IMR-90 (cell line): ENCODE results near the gene HDAC10. TPM values are rescaled to one million over a fixed set of nuclear protein-coding genes. Genes with fewer than 3 reads are reported as not detected.

Source experiments
- ATAC-seq: fragments of 200-7000 bp; cut with Tn5 transposase; 2 replicates; pipeline ENCODE4 v1.9.1; 2020; ENCODE audit warnings: low read depth, mild to moderate bottlenecking, moderate library complexity
- BruUV-seq: library from RNA; stranded (reverse); fragments of 400-500 nt; replicated peaks from 2 replicates; lab custom pipeline; 2021; lab: Mats Ljungman, UMichigan
- CTCF ChIA-PET: fragments of 300-600 bp; formaldehyde crosslinking; extraction: SDS; loops from one replicate; lab custom pipeline; 2021; ENCODE audit warnings: antibody characterized with exemption; lab: Yijun Ruan, JAX
- POLR2A ChIA-PET: fragments of 300-600 bp; sonication (Branson Sonifier 250); formaldehyde crosslinking; loops from one replicate; lab custom pipeline; 2022; ENCODE audit warnings: antibody characterized with exemption; ENCODE audit not compliant: unreplicated experiment; lab: Charles Lee
- DNase-seq: peaks from one replicate; pipeline ENCODE4 v3.0.0; 2013
- H2AFZ ChIP-seq: replicated peaks from 2 replicates; pipeline ENCODE3; 2013; ENCODE audit warnings: low read length, mild to moderate bottlenecking; ENCODE audit not compliant: poor library complexity
- H2AK5ac ChIP-seq: 2 replicates; pipeline ENCODE4 v1.6.1; 2013; ENCODE audit warnings: low read depth, low read length, inconsistent platforms
- H2AK9ac ChIP-seq: replicated peaks from 2 replicates; pipeline ENCODE3; 2013; ENCODE audit warnings: mild to moderate bottlenecking, low read depth, low read length, moderate library complexity; ENCODE audit not compliant: poor library complexity
- H2BK120ac ChIP-seq: 2 replicates; pipeline ENCODE4 v1.6.1; 2013; ENCODE audit warnings: low read depth, low read length, inconsistent platforms
- H2BK15ac ChIP-seq: 3 replicates; pipeline ENCODE4 v1.6.1; 2013; ENCODE audit warnings: low read depth, low read length, inconsistent platforms
- H2BK20ac ChIP-seq: 2 replicates; pipeline ENCODE4 v1.6.1; 2013; ENCODE audit warnings: low read depth, mild to moderate bottlenecking, inconsistent platforms, low read length, moderate library complexity
- H2BK5ac ChIP-seq: 2 replicates; pipeline ENCODE4 v1.6.1; 2013; ENCODE audit warnings: mild to moderate bottlenecking, low read depth, low read length, inconsistent platforms; ENCODE audit not compliant: poor library complexity, severe bottlenecking
- H3K14ac ChIP-seq: replicated peaks from 2 replicates; pipeline ENCODE4 v1.6.1; 2013; ENCODE audit warnings: low read depth, low read length, inconsistent platforms
- H3K18ac ChIP-seq: 2 replicates; pipeline ENCODE4 v1.6.1; 2013; ENCODE audit warnings: low read depth, low read length, control low read depth
- H3K23ac ChIP-seq: 2 replicates; pipeline ENCODE4 v1.6.1; 2013; ENCODE audit warnings: low read depth, low read length, inconsistent platforms
- H3K27ac ChIP-seq: 2 replicates; pipeline ENCODE4 v1.5.1; 2013; ENCODE audit warnings: mild to moderate bottlenecking, control low read depth, low read length; ENCODE audit not compliant: insufficient read depth
- H3K27me3 ChIP-seq: 2 replicates; pipeline ENCODE4 v1.6.1; 2013; ENCODE audit warnings: low read length; ENCODE audit not compliant: control insufficient read depth, insufficient read depth
- H3K36me3 ChIP-seq: 2 replicates; pipeline ENCODE4 v1.6.1; 2013; ENCODE audit warnings: low read length, mixed read lengths; ENCODE audit not compliant: control insufficient read depth, insufficient read depth
- H3K4ac ChIP-seq: 2 replicates; pipeline ENCODE4 v1.6.1; 2013; ENCODE audit warnings: low read depth, low read length, inconsistent platforms
- H3K4me1 ChIP-seq: 2 replicates; pipeline ENCODE4 v1.6.1; 2013; ENCODE audit warnings: low read length, mixed read lengths; ENCODE audit not compliant: control insufficient read depth, insufficient read depth
- H3K4me2 ChIP-seq: 2 replicates; pipeline ENCODE4 v1.6.1; 2013; ENCODE audit warnings: low read depth, mild to moderate bottlenecking, control low read depth, low read length, moderate library complexity
- H3K4me3 ChIP-seq: 2 replicates; pipeline ENCODE4 v1.5.1; 2013; ENCODE audit warnings: low read depth, mild to moderate bottlenecking, control low read depth, low read length, moderate library complexity; ENCODE audit not compliant: insufficient read depth
- H3K56ac ChIP-seq: 2 replicates; pipeline ENCODE4 v1.6.1; 2013; ENCODE audit warnings: low read length, inconsistent platforms; ENCODE audit not compliant: insufficient read depth; ENCODE audit errors: extremely low read depth
- H3K79me1 ChIP-seq, 2 experiments: 2 replicates each; pipeline ENCODE4 v1.6.1; 2013; ENCODE audit warnings: low read length in 2 of 2, inconsistent platforms in 1 of 2, low read depth in 1 of 2
- H3K9ac ChIP-seq: 2 replicates; pipeline ENCODE4 v1.6.1; 2013; ENCODE audit warnings: low read depth, low read length, control low read depth
- H3K9me1 ChIP-seq: 2 replicates; pipeline ENCODE4 v1.6.1; 2013; ENCODE audit warnings: low read length, inconsistent platforms; ENCODE audit not compliant: insufficient read depth
- H3K9me3 ChIP-seq: 2 replicates; pipeline ENCODE4 v1.6.1; 2013; ENCODE audit warnings: low read length; ENCODE audit not compliant: control insufficient read depth, insufficient read depth
- H4K20me1 ChIP-seq: 2 replicates; pipeline ENCODE4 v1.6.1; 2013; ENCODE audit warnings: low read length, inconsistent platforms; ENCODE audit not compliant: insufficient read depth
- H4K5ac ChIP-seq: 2 replicates; pipeline ENCODE4 v1.6.1; 2013; ENCODE audit warnings: mild to moderate bottlenecking, low read depth, low read length, control low read depth
- H4K8ac ChIP-seq, 2 experiments: 2 replicates each; pipeline ENCODE4 v1.6.1; 2013; ENCODE audit warnings: low read depth in 2 of 2, low read length in 2 of 2, control low read depth in 1 of 2, inconsistent platforms in 1 of 2
- H4K91ac ChIP-seq: 2 replicates; pipeline ENCODE4 v1.6.1; 2013; ENCODE audit warnings: low read depth, low read length, inconsistent platforms; ENCODE audit not compliant: insufficient read depth
- BHLHE40 ChIP-seq: fragments of 150-350 bp; IDR thresholded peaks from 2 replicates; pipeline ENCODE4 v1.6.1; 2016; ENCODE audit warnings: mild to moderate bottlenecking, low read depth, low read length
- CEBPB ChIP-seq: IDR thresholded peaks from 2 replicates; pipeline ENCODE4 v1.6.1; 2012; ENCODE audit warnings: low read depth, low read length, improper control_type of control experiment
- CHD1 ChIP-seq: IDR thresholded peaks from 2 replicates; pipeline ENCODE4 v1.6.1; 2012; ENCODE audit warnings: low read depth, low read length, improper control_type of control experiment
- CTCF ChIP-seq: conservative IDR thresholded peaks from 2 replicates; pipeline ENCODE4 v1.5.1; 2012; ENCODE audit warnings: mild to moderate bottlenecking, low read depth, low read length, improper control_type of control experiment
- FOS ChIP-seq: fragments of 150-350 bp; IDR thresholded peaks from 2 replicates; pipeline ENCODE4 v1.6.1; 2016; ENCODE audit warnings: low read depth, low read length
- MAFK ChIP-seq: IDR thresholded peaks from 2 replicates; pipeline ENCODE4 v1.6.1; 2012; ENCODE audit warnings: low read depth, low read length, improper control_type of control experiment
- MAZ ChIP-seq: IDR thresholded peaks from 2 replicates; pipeline ENCODE4 v1.6.1; 2012; ENCODE audit warnings: low read depth, mild to moderate bottlenecking, low read length, improper control_type of control experiment, moderate library complexity, borderline replicate concordance
- MXI1 ChIP-seq: IDR thresholded peaks from 2 replicates; pipeline ENCODE4 v1.6.1; 2012; ENCODE audit warnings: low read depth, mild to moderate bottlenecking, low read length, moderate library complexity, borderline replicate concordance
- NFE2L2 ChIP-seq: fragments of 150-350 bp; IDR thresholded peaks from 2 replicates; pipeline ENCODE4 v1.6.1; 2016; ENCODE audit warnings: low read depth, mild to moderate bottlenecking, low read length
- RCOR1 ChIP-seq: IDR thresholded peaks from 2 replicates; pipeline ENCODE4 v1.6.1; 2012; ENCODE audit warnings: mild to moderate bottlenecking, low read length, improper control_type of control experiment; ENCODE audit not compliant: insufficient replicate concordance
- RFX5 ChIP-seq: IDR thresholded peaks from 2 replicates; pipeline ENCODE4 v1.8.0; 2012; ENCODE audit warnings: low read depth, mild to moderate bottlenecking, low read length, moderate library complexity
- SMC3 ChIP-seq: fragments of 150-350 bp; IDR thresholded peaks from 2 replicates; pipeline ENCODE4 v1.6.1; 2016; ENCODE audit warnings: low read depth, mild to moderate bottlenecking, antibody characterized with exemption, low read length, moderate library complexity
- USF2 ChIP-seq: fragments of 150-350 bp; IDR thresholded peaks from 2 replicates; pipeline ENCODE4 v1.6.1; 2017; ENCODE audit warnings: mild to moderate bottlenecking, antibody characterized with exemption, low read length, low read depth
- WGBS, 2 experiments: methylation state at CpG; one replicate each; pipeline versions ENCODE4 v1.1.5 to v1.1.7; 2013; ENCODE audit warnings: missing lambda C conversion rate in 2 of 2; ENCODE audit not compliant: insufficient read length in 1 of 2; ENCODE audit errors: extremely low coverage in 2 of 2; 5-methylcytosine and 5-hydroxymethylcytosine counted together
- dilution Hi-C: fragments of 300-500 bp; cut with HindIII; formaldehyde crosslinking; loops from one replicate; pipeline ENCODE4 v1.14.3; 2018; ENCODE audit warnings: low sequenced_read_pairs; ENCODE audit not compliant: unreplicated experiment
- in situ Hi-C: fragments of 300-500 bp; cut with MboI; formaldehyde crosslinking; loops from 3 replicates; pipeline ENCODE4 v1.14.3; 2019; ENCODE audit warnings: low sequenced_read_pairs, inconsistent platforms, mixed read lengths
- intact Hi-C: fragments of 100-400 bp; cut with micrococcal nuclease; formaldehyde crosslinking; loops from 2 replicates; pipeline ENCODE4 v1.10.0; 2022
- polyA plus RNA-seq, 3 experiments: library from polyadenylated mRNA; depleted of rRNA; stranded (reverse); fragments of >200 nt; gene quantifications; 2 replicates each; pipeline ENCODE4 v1.2.3, GENCODE V29; 2012; ENCODE audit warnings: low replicate concordance in 1 of 3
- total RNA-seq: library from RNA; depleted of rRNA; stranded (reverse); fragments of >200 nt; gene quantifications from 2 replicates; pipeline ENCODE4 v1.2.3, GENCODE V29; 2012

Gene HDAC10
- total and polyA plus RNA-seq, 2 of the 4 experiments (the other 2 are of a cell fraction): 3.9 to 35.7 TPM

GRCh38 chr22:50261615-50262459, 10.8 kb upstream of the HDAC10 start, which contains the start of gene MAPK12:
MAPK12 (minus strand) TSS chr22:50261683; CDS start chr22:50261509, 174 bp downstream.
- dilution Hi-C loops (no loop called here), in situ Hi-C loops (no loop called here), intact Hi-C loops (no loop called here)
- peak within 1 kb of the TSS; percentile 61 for H2BK5ac ChIP-seq
- no peaks in the 10 kb centered on the region for H3K9me3 ChIP-seq
- peaks cover 4% of the 10 kb centered on the region; the same call in 1 of the 2 replicates for H3K9me1 ChIP-seq
- POLR2A ChIA-PET: no interaction called here
- no TSS peak for BruUV-seq
- H2BK120ac ChIP-seq: 0 out of 2 replicates have a peak within 1 kb of the TSS, but pooled peaks have one; percentile 48
- peak within 1 kb of the TSS; percentile 99 for H2AK9ac ChIP-seq
- CTCF ChIA-PET: interaction anchor here (1.2 kb wide), 1 partner anchor 11 kb away, joined by 3 read pairs; the partner anchor contains the start of gene HDAC10
- peak within 1 kb of the TSS; percentile 73 for H4K5ac ChIP-seq
- peak within 1 kb of the TSS; percentile 90 for H3K4me3 ChIP-seq
- H3K79me1 ChIP-seq: peaks cover 9 to 38% of the 10 kb centered on the region in 2 experiments; a peak in 3 of 4 replicates
- peaks cover 17% of the 10 kb centered on the region for H3K4me1 ChIP-seq
- WGBS, 2 experiments: 0% methylated on average over 14 of the region's 61 CpGs; no CpG with 5 or more reads in 1 of the 2 experiments
- DNase-seq (no peak), ATAC-seq (peak; percentile 81)
- peak within 1 kb of the TSS; percentile 88 to 93 for H4K8ac ChIP-seq
- H3K36me3 ChIP-seq: peaks cover 10% of the 10 kb centered on the region; the same call in 1 of the 2 replicates
- H2AK5ac ChIP-seq: peak within 1 kb of the TSS; percentile 96
- H3K18ac ChIP-seq: peak within 1 kb of the TSS; percentile 30; the same call in 1 of the 2 replicates
- peak within 1 kb of the TSS; percentile 76; the same call in 1 of the 2 replicates for H3K56ac ChIP-seq
- no peak within 1 kb of the TSS for H2BK20ac ChIP-seq
- peak within 1 kb of the TSS; percentile 73 for H3K4me2 ChIP-seq
- no peaks in the 10 kb centered on the region for H3K27me3 ChIP-seq
- peak within 1 kb of the TSS; percentile 84 for H2AFZ ChIP-seq
- H3K27ac ChIP-seq: peak within 1 kb of the TSS; percentile 87
- peak within 1 kb of the TSS; percentile 69 for H3K9ac ChIP-seq
- peak within 1 kb of the TSS; percentile 80; the same call in 1 of the 3 replicates for H2BK15ac ChIP-seq
- peak within 1 kb of the TSS; percentile 86 for H3K4ac ChIP-seq
- H3K14ac ChIP-seq: peak within 1 kb of the TSS; percentile 91
- peaks cover 24% of the 10 kb centered on the region for H4K20me1 ChIP-seq
- H4K91ac ChIP-seq: peak within 1 kb of the TSS; percentile 62
- H3K23ac ChIP-seq: peak within 1 kb of the TSS; percentile 97
- TF ChIP-seq RCOR1 (no peak), MAZ (peak; percentile 69; the same call in 1 of the 2 replicates), SMC3 (no peak), RFX5 (no peak), CHD1 (no peak), MXI1 (no peak), FOS (no peak), BHLHE40 (peak; percentile 73), NFE2L2 (no peak), CTCF (no peak), USF2 (peak; percentile 85), MAFK (no peak), CEBPB (no peak)
